T-helper 22 cell (primary cell): ENCODE data around the gene PDS5B.
A peak's percentile ranks its signal among the peaks of the same experiment; 100 is the strongest.
"Not testable (repeated sequence)": the region's sequence is repeated elsewhere in the genome, so short reads cannot be mapped to it uniquely, and the experiment has no call there.

ENCODE experiments used
- DNase-seq: peaks from one replicate; pipeline ENCODE4 v3.0.0-alpha.2; 2020; ENCODE audit warnings: low read depth

The PDS5B gene

GRCh38 chr13:32586080-32586900 is at the start of gene PDS5B:
PDS5B (plus strand) TSS chr13:32586452; CDS start chr13:32648773, 62,321 bp downstream.
- peak; percentile 95 for DNase-seq

- peak; percentile 20 for DNase-seq
These were observed 48.6 kb upstream of the PDS5B start for GRCh38 chr13:32537580-32538142.

- no peak for DNase-seq
These were observed 48.1 kb upstream of the PDS5B start for GRCh38 chr13:32538143-32538620.

- DNase-seq, result peak; percentile 86
These were observed 47.5 kb upstream of the PDS5B start, which contains the start of gene N4BP2L2 for GRCh38 chr13:32538621-32539246. N4BP2L2 (minus strand) TSS chr13:32538795; CDS start chr13:32537027, 1,768 bp downstream.

- no peak for DNase-seq
These were observed 44.0 kb upstream of the PDS5B start for GRCh38 chr13:32542221-32542620.

- no peak for DNase-seq
These were observed 41.2 kb upstream of the PDS5B start for GRCh38 chr13:32545083-32545482.

GRCh38 chr13:32548837-32549236 is 37.4 kb upstream of the PDS5B start:
- DNase-seq, result no peak

GRCh38 chr13:32549788-32550187 is 36.5 kb upstream of the PDS5B start:
- no peak for DNase-seq

- no peak for DNase-seq
These were observed 32.5 kb upstream of the PDS5B start for GRCh38 chr13:32553720-32554119.

- no peak for DNase-seq
These were observed 30.6 kb upstream of the PDS5B start for GRCh38 chr13:32555613-32556012.

- not testable (repeated sequence) for DNase-seq
These were observed 25.4 kb upstream of the PDS5B start for GRCh38 chr13:32560842-32561241.

GRCh38 chr13:32575687-32576086 is 10.6 kb upstream of the PDS5B start:
- DNase-seq, result not testable (repeated sequence)

GRCh38 chr13:32577032-32577431 is 9.2 kb upstream of the PDS5B start:
- no peak for DNase-seq

GRCh38 chr13:32581177-32581786 is 5.0 kb upstream of the PDS5B start:
- DNase-seq, result no peak

- no peak for DNase-seq
These were observed 4.0 kb upstream of the PDS5B start for GRCh38 chr13:32582281-32582680.

- no peak for DNase-seq
These were observed 3.3 kb upstream of the PDS5B start for GRCh38 chr13:32582991-32583390.

- DNase-seq, result no peak
These were observed 637 bp upstream of the PDS5B start for GRCh38 chr13:32585550-32586079.

GRCh38 chr13:32587011-32587810 is 959 bp downstream of the PDS5B start:
- DNase-seq, result peak; percentile 33

GRCh38 chr13:32587811-32588170 is 1.5 kb downstream of the PDS5B start:
- DNase-seq, result no peak

- DNase-seq, result no peak
These were observed 2.5 kb downstream of the PDS5B start for GRCh38 chr13:32588736-32589135.

- DNase-seq, result no peak
These were observed 3.2 kb downstream of the PDS5B start for GRCh38 chr13:32589471-32589870.
